IMR-90 (cell line): Measurements from ENCODE around the gene GMNN.

Source experiments
- MAFK ChIP-seq: IDR thresholded peaks from 2 replicates; pipeline ENCODE4 v1.6.1; 2012; ENCODE audit warnings: low read depth, low read length, improper control_type of control experiment
- RFX5 ChIP-seq: IDR thresholded peaks from 2 replicates; pipeline ENCODE4 v1.8.0; 2012; ENCODE audit warnings: low read depth, mild to moderate bottlenecking, low read length, moderate library complexity

- TF ChIP-seq RFX5 (no peak), MAFK (no peak)
Observed at GRCh38 chr6:24829657-24830056, 54.9 kb downstream of the GMNN start.
